Effector memory CD8-positive, alpha-beta T cell (primary cell): ENCODE results near the gene NAA80.
A peak's percentile ranks its signal among the peaks of the same experiment; 100 is the strongest.

Experiments used
- ATAC-seq: fragments of 150-1000 bp; cut with Tn5 transposase; replicated peaks from 2 replicates; pipeline ENCODE4 v1.10.0; 2021; ENCODE audit warnings: mild to moderate bottlenecking, moderate library complexity
- DNase-seq, 3 experiments: peaks; one replicate each; pipeline ENCODE4 v3.0.0; 2021
- H3K27ac Mint-ChIP-seq, 2 donors: one replicate each; pipeline ENCODE4 v1.8.0; 2022; ENCODE audit warnings: mild to moderate bottlenecking in 2 of 2, mixed read lengths in 2 of 2, moderate library complexity in 2 of 2
- H3K27me3 Mint-ChIP-seq, 2 donors: one replicate each; pipeline ENCODE4 v1.8.0; 2022; ENCODE audit warnings: mixed read lengths in 2 of 2
- H3K36me3 Mint-ChIP-seq: one replicate; pipeline ENCODE4 v1.8.0; 2022; ENCODE audit warnings: mild to moderate bottlenecking, moderate library complexity, mixed read lengths; ENCODE audit not compliant: insufficient read depth
- H3K4me1 Mint-ChIP-seq, 2 donors: one replicate each; pipeline ENCODE4 v1.8.0; 2022; ENCODE audit warnings: low read depth in 2 of 2, mixed read lengths in 2 of 2
- H3K4me3 Mint-ChIP-seq, 2 donors: one replicate each; pipeline ENCODE4 v1.8.0; 2022; ENCODE audit warnings: mild to moderate bottlenecking in 2 of 2, mixed read lengths in 2 of 2, moderate library complexity in 2 of 2
- H3K9me3 Mint-ChIP-seq, 2 donors: one replicate each; pipeline ENCODE4 v1.8.0; 2022; ENCODE audit warnings: mixed read lengths in 2 of 2
- total RNA-seq, 9 experiments: gene quantifications; one replicate each; lab custom pipeline; 2026; lab: John Stamatoyannopoulos, UW

The NAA80 gene, protein sequence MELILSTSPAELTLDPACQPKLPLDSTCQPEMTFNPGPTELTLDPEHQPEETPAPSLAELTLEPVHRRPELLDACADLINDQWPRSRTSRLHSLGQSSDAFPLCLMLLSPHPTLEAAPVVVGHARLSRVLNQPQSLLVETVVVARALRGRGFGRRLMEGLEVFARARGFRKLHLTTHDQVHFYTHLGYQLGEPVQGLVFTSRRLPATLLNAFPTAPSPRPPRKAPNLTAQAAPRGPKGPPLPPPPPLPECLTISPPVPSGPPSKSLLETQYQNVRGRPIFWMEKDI
- 5.5 to 20.0 (median 9.4) reads per million in 9 experiments for total RNA-seq

DNA sequence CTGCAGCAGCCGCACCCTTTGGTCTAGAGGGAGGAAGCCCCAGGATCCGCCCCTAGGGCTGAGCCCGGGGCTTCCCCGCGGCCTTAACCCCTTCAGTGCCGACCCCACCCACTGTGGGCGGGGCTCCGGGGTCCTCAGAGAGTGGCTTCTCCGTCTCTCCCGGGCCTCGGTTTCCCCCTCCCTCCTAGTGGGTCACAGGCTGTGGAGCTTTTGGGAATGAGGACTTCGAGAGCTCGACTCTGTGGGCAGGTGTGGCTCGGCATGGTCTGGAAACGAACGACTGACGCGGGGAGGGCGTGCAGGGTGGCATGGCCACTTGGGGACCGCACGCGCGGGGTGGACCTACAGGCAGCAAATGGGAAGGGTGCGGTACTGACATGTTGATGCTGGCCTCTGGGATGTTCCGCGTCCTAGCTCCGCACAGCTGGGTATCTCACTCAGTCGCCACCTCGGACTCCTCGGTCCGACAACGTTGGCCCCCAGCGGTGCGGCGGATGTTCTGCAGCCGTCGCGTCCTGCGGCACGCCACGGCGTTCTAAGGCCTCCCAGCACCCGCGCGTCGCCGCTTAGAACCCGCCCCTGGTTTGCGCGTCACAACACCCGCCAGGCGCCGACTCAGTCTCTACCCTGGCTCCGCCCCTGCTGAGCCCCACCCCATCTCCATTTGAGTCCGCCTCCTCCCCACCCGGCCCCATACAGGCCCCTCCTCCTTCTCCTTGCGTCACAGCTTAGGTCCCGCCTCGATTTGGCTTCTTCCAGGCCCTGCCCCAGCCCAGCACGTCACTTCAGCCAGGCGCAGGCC lies at the start of gene NAA80, which contains the start of gene HYAL3:
TSS of gene NAA80 (minus strand) at position 570 of the 802 bp plus-strand sequence. CDS start 1,942 bp downstream, outside the sequence.
TSS of gene HYAL3 (minus strand) at position 570 of the 802 bp plus-strand sequence. CDS start 3,803 bp downstream, outside the sequence.
- peak; percentile 83 for ATAC-seq
- no peaks in the 10 kb centered on the region for H3K27me3 Mint-ChIP-seq

DNA sequence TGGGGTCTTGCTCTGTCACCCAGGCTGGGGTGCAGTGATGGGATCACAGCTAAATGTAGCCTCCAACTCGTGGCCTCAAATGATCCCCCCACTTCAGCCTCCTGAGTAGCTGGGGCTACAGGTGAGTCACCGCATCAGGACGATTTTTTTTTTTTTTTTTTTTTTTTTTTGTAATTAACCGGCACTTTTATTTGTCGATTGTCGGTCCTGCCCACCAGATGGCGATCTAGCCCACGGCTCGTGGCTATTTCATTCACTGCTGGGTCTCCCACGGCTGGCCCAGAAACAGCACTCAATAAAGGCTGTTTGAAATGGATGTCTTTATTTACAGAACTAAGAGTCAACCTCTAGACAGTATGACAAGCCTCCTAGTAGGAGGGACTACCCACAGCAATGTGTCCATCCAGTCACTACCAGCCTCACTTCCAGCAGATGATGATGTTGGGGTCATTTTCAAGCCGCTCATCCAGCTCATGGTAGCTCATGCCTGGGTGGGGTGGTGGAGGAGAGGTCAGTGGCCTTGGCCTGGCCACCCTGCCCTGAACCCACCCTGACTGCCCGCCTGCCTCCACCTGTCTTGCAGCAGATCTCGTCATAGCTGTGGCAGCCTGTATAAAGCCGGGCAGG lies 48.1 kb upstream of the NAA80 start:
- peak; percentile 22 for ATAC-seq
- Mint-ChIP-seq H3K27ac (peak overlapping the region in 1 of 2 donors; percentile 85), H3K27me3 (no peaks in the 10 kb centered on the region), H3K4me3 (peak overlapping the region; percentile 47 to 78), H3K36me3 (peaks cover 32% of the 10 kb centered on the region), H3K4me1 (peaks cover 48 to 50% of the 10 kb centered on the region in 2 donors), H3K9me3 (no peaks in the 10 kb centered on the region)
- peak; percentile 75 to 76 (median 75) for DNase-seq

More for the DNA sequence above, at the start of gene NAA80, which contains the start of gene HYAL3:
- Mint-ChIP-seq H3K4me1 (peaks cover 20 to 23% of the 10 kb centered on the region in 2 donors), H3K36me3 (peaks cover 12% of the 10 kb centered on the region), H3K27ac (peak within 1 kb of the TSS; percentile 94 to 97), H3K4me3 (peak within 1 kb of the TSS; percentile 85 to 97), H3K9me3 (no peaks in the 10 kb centered on the region)
- DNase-seq = peak; percentile 98 to 100 (median 99)

DNA sequence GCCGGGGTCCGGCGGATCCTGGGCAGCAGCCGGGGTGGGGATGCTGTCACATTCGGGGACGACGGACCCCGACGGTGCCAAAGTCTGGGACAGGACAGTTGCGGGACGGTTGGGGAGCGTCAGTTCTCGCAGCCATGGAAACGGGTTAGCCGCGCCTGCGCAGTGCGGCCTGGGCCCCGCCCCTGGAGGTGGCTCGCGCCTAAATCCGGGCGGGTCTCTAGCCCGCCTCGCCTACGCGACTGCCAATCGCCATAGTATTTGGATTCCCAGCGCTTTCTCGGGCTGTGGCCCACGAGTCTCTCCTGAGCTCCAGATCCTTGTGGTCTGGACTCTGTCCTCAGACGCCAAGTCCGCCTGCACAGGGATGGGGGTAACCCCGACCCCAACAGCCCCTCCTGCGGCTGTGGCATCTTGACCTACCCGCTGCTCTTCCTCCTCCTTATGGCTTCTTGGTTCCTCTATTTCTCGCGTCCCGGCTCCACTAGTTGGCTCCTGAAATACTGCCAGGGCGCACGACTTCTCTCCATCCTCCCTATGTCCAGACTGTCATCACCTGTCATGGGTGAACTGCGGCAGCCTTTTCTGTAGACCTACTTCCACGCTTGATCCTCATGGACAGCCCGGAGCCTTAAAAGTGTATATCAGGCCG lies 46.5 kb upstream of the NAA80 start, which contains the start of gene ZMYND10:
TSS of gene ZMYND10 (minus strand) at position 147 of the 649 bp plus-strand sequence. CDS start 153 bp downstream, outside the sequence.
- Mint-ChIP-seq H3K4me1 (peaks cover 50 to 56% of the 10 kb centered on the region in 2 donors), H3K27me3 (no peaks in the 10 kb centered on the region), H3K4me3 (peak within 1 kb of the TSS; percentile 55 to 78), H3K27ac (peak within 1 kb of the TSS in 1 of 2 donors; percentile 79), H3K9me3 (no peaks in the 10 kb centered on the region), H3K36me3 (peaks cover 33% of the 10 kb centered on the region)
- ATAC-seq (no peak), DNase-seq (peak; percentile 57 to 69 (median 65))

DNA sequence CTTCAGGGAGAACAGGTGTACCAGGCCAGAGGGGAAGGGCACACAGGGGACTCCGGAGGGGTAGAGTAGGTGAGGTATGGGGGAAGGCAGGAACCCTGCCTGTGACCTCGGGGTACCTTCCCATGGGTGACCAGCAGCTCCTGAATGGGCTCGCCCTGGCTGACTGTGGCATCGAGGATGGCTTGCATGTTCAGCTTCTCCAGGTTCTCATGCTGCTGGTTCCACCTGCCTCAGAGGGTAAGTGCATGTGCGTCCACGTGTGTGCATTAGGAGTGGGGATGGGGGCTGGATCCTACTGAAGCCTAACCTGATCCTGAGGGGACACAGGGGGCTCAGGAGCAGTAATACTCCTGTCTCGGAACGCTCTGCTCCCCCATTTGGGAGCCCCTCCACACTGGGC lies 45.8 kb upstream of the NAA80 start:
- Mint-ChIP-seq H3K36me3 (peaks cover 33% of the 10 kb centered on the region), H3K27ac (no peak overlapping the region), H3K9me3 (no peaks in the 10 kb centered on the region), H3K27me3 (no peaks in the 10 kb centered on the region), H3K4me1 (peaks cover 43 to 51% of the 10 kb centered on the region in 2 donors), H3K4me3 (peak overlapping the region; percentile 55 to 78)
- DNase-seq = no peak
- no peak for ATAC-seq

DNA sequence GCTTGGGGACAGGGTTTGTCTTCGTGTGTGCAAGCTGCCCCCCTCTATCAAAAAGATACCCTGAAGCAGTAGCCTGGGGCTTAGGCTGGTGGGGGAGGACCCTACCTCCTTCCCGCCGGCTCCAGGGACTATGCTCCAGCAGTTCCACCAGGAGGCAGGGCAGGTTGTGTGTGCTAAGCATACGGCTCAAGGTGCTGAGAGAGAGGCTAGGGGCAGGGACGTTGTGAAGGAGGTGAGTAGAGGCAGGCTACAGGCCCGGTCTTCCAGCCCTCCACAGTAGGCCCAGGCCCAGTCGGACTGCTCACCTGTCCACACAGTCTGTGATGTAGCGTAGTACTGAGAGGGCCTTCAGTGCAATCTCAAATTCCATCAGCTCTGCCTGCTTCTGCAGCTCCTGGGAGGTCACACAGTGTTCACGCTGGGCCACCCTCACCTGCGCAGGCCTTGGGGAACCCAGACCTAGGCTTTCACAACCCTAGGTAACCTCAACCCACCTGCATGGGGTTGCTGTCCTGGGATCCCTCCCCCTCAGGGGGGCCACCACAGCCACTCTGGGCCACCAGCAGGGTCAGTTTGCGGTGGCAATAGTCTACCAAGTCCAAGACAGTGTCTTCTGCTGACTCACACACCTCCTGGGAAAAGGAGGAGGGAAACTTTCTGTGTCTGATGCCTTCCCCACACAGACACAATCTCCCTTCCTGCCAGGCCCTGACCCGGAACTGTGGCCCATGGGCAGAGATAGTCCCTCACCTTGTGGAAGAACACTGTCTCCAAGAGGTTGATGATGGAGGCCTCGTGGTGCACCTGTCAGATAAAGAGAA lies 43.8 kb upstream of the NAA80 start:
- ATAC-seq = no peak
- Mint-ChIP-seq H3K36me3 (peaks cover 42% of the 10 kb centered on the region), H3K9me3 (no peaks in the 10 kb centered on the region), H3K4me1 (peaks cover 45 to 57% of the 10 kb centered on the region in 2 donors), H3K27me3 (no peaks in the 10 kb centered on the region), H3K27ac (peak overlapping the region in 1 of 2 donors; percentile 85), H3K4me3 (peak overlapping the region in 1 of 2 donors; percentile 8)
- DNase-seq = no peak

DNA sequence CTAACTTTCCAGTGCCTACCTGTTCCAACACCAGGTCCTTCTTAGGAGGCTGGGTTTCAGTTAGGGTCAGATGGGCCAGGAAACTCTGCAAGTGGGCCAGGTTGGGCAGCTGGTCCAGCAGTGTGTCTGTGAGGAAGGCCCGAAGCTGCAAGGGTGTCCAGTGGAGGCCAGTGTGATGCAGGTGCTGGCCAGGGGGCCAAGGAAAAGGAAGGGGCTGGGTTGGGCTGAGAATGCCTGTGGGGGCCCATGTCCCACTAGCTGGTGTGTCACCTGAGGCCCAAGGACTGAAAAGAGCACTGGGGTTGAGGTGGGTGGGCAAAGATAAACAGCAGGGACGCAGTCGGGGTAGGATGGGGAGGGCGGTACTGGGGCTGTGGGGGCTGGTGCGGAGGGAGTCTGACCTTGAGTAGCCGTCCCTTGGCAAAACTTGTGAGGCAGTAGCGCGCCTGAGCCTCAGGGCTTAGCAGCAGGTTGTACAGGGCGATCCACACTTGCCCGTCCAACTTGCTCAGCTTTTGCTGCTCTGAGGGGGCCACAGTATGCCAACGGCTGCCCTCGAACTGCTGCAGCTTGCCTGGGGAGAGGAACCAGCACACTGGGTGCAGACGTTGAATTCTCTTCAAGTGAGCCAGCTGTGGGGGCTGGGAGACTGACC lies 42.9 kb upstream of the NAA80 start:
- peaks cover 42% of the 10 kb centered on the region for H3K36me3 Mint-ChIP-seq
- H3K27ac Mint-ChIP-seq = peak overlapping the region in 1 of 2 donors; percentile 85
- H3K9me3 Mint-ChIP-seq = no peaks in the 10 kb centered on the region
- DNase-seq = no peak
- H3K27me3 Mint-ChIP-seq = no peaks in the 10 kb centered on the region
- no peak overlapping the region for H3K4me3 Mint-ChIP-seq
- H3K4me1 Mint-ChIP-seq = peaks cover 44 to 56% of the 10 kb centered on the region in 2 donors
- ATAC-seq = no peak

DNA sequence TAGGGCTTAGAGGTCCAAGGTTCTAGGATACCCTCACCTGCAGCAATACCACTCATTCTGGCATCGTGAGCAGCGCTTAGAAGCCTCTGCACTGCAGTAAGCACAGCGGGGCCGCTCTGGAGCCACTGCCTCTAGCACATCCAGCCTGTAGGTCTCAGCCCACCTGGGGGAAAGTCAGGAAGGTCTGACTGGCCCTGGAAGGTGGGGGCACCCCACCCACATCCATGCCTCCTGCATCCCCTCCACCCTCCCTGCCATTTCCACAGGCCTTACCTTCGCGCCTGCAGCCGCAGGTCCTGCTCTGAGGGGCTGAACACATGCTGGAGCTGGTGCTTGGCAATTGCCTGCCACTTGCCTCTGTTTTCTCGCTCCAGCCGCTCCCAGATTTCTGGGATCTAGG lies 42.3 kb upstream of the NAA80 start:
- Mint-ChIP-seq H3K27me3 (no peaks in the 10 kb centered on the region), H3K9me3 (no peaks in the 10 kb centered on the region), H3K4me3 (peak overlapping the region; percentile 97), H3K27ac (peak overlapping the region in 1 of 2 donors; percentile 85), H3K36me3 (peaks cover 46% of the 10 kb centered on the region), H3K4me1 (peaks cover 44 to 60% of the 10 kb centered on the region in 2 donors)
- ATAC-seq (no peak), DNase-seq (peak in 2 of 3 experiments; percentile 32 to 45)

DNA sequence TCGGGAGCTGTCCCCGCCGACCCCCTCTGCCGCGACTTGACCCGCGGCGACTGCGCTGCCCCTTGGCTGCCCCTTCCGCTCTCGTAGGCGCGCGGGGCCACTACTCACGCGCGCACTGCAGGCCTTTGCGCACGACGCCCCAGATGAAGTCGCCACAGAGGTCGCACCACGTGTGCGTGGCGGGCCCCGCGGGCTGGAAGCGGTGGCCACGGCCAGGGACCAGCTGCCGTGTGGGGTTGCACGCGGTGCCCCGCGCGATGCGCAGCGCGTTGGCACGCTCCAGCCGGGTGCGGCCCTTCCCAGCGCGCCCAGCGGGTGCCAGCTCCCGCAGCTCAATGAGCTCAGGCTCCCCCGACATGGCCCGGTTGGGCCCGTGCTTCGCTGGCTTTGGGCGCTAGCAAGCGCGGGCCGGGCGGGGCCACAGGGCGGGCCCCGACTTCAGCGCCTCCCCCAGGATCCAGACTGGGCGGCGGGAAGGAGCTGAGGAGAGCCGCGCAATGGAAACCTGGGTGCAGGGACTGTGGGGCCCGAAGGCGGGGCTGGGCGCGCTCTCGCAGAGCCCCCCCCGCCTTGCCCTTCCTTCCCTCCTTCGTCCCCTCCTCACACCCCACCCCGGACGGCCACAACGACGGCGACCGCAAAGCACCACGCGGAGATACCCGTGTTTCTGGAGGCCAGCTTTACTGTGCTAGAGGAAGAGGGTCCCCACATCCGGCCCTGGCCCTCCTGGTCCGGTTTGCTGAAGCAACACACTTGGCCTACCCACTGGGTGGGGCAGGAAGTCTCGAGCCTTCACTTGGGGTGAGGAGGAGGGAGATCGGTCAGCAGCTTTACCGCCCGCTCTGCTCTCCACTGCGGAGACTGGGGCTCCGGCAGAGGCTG lies 41.5 kb upstream of the NAA80 start, which contains the start of gene RASSF1:
TSS of gene RASSF1 (minus strand) at position 389 of the 882 bp plus-strand sequence. CDS start at position 358, 31 bp downstream.
- peak; percentile 37 for ATAC-seq
- H3K4me1 Mint-ChIP-seq = peaks cover 46 to 65% of the 10 kb centered on the region in 2 donors
- peak; percentile 63 to 72 (median 67) for DNase-seq

DNA sequence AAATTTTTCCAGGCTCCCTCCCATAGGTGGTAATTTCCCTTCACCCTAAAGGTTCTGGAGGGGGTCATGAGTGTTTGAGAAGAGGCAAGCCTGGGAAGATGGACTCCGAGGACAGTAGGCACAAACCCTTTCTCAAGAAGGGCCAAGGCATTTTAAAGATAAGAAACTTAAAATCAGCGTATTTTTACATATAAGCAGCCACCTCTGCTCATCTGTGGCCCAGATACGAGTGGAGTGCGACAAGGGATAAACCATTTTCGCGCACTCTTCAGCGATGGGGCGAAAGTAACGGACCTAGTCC lies 40.9 kb upstream of the NAA80 start:
- no peak for DNase-seq
- peak overlapping the region; percentile 97 for H3K4me3 Mint-ChIP-seq
- peaks cover 50 to 71% of the 10 kb centered on the region in 2 donors for H3K4me1 Mint-ChIP-seq
- H3K9me3 Mint-ChIP-seq = no peaks in the 10 kb centered on the region
- H3K27me3 Mint-ChIP-seq = no peaks in the 10 kb centered on the region
- peak overlapping the region; percentile 95 to 96 for H3K27ac Mint-ChIP-seq
- H3K36me3 Mint-ChIP-seq = peaks cover 60% of the 10 kb centered on the region
- no peak for ATAC-seq

More for the DNA sequence above, 41.5 kb upstream of the NAA80 start, which contains the start of gene RASSF1:
- Mint-ChIP-seq H3K27ac (peak within 1 kb of the TSS; percentile 95 to 96), H3K4me3 (peak within 1 kb of the TSS; percentile 97), H3K36me3 (peaks cover 55% of the 10 kb centered on the region), H3K9me3 (no peaks in the 10 kb centered on the region), H3K27me3 (no peaks in the 10 kb centered on the region)

DNA sequence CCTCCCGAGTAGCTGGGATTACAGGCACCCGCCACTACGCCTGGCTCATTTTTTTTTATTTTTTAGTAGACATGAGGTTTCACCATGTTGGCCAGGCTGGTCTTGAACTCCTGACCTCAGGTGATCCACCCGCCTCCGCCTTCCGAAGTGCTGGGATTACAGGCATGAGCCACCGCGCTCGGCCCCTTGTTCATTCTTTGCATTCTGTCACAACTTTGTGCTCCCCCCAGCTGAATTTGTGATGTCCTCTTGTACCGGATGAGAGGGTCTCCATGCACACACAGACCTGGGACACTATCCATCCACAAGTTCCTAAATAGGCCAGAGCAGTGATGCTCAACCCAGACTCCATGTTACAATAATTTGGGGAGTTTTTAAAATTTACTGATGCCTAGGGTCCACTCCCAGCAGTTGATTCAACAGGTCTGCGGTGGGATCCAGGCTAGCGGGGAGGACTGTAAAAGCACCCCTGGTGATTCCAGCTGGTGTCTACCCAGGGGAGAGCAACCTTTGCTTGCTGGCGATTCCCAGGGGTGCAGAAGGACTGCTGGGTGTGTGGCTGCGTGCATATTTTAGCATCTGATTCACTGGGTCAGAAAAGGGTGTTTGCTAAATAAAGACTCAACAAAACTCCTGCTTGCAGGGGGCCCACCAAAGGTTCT lies 40.4 kb upstream of the NAA80 start:
- no peak for DNase-seq
- Mint-ChIP-seq H3K36me3 (peaks cover 61% of the 10 kb centered on the region), H3K9me3 (no peaks in the 10 kb centered on the region), H3K27ac (peak overlapping the region; percentile 95 to 96), H3K27me3 (no peaks in the 10 kb centered on the region), H3K4me1 (peaks cover 50 to 73% of the 10 kb centered on the region in 2 donors), H3K4me3 (peak overlapping the region; percentile 97)
- ATAC-seq = no peak
